Caki2 (cell line): Measurements from ENCODE around the gene GRIK2. TPM values are rescaled to one million over a fixed set of nuclear protein-coding genes. Genes with fewer than 3 reads are reported as not detected.
A peak's percentile ranks its signal among the peaks of the same experiment; 100 is the strongest.

Source experiments
- DNase-seq: peaks from one replicate; pipeline ENCODE4 v3.0.0-alpha.2; 2015; ENCODE audit warnings: low read depth
- in situ Hi-C: cut with HindIII; loops from 2 replicates; pipeline ENCODE4 v1.10.0; 2016; ENCODE audit warnings: low sequenced_read_pairs, low pct_unique_long_range_greater_than_20kb, mixed read lengths
- total RNA-seq: library from RNA; depleted of rRNA; stranded (reverse); fragments of >200 nt; shearing (Covaris generic); gene quantifications from 2 replicates; pipeline ENCODE4 v1.2.3, GENCODE V29; 2014; ENCODE audit warnings: low replicate concordance

GRIK2 gene
- total RNA-seq, 1 experiment from 2014 or later = 0.03 TPM

GRCh38 chr6:101655109-101655508, 261.6 kb downstream of the GRIK2 start:
- no peak for DNase-seq
- in situ Hi-C loops = no loop called here

GRCh38 chr6:101662111-101662897, 268.8 kb downstream of the GRIK2 start:
- no peak for DNase-seq
- in situ Hi-C loops = no loop called here

GRCh38 chr6:101663100-101663499, 269.6 kb downstream of the GRIK2 start:
- in situ Hi-C loops = no loop called here

GRCh38 chr6:101666256-101666655, 272.7 kb downstream of the GRIK2 start:
- in situ Hi-C loops = no loop called here

More at GRCh38 chr6:101663100-101663499, 269.6 kb downstream of the GRIK2 start:
- DNase-seq = no peak

GRCh38 chr6:101668496-101669030, 275.1 kb downstream of the GRIK2 start:
- no peak for DNase-seq
- in situ Hi-C loops = no loop called here

More at GRCh38 chr6:101666256-101666655, 272.7 kb downstream of the GRIK2 start:
- peak; percentile 67 for DNase-seq

GRCh38 chr6:101676187-101676586, 282.7 kb downstream of the GRIK2 start:
- in situ Hi-C loops = no loop called here
- DNase-seq = no peak

- in situ Hi-C loops = no loop called here
- DNase-seq = no peak
Observed at GRCh38 chr6:101682937-101683336, 289.4 kb downstream of the GRIK2 start.

- in situ Hi-C loops = no loop called here
- no peak for DNase-seq
Observed at GRCh38 chr6:101683884-101684283, 290.4 kb downstream of the GRIK2 start.

- DNase-seq = no peak
- in situ Hi-C loops = no loop called here
Observed at GRCh38 chr6:101686653-101687052, 293.1 kb downstream of the GRIK2 start.

GRCh38 chr6:101689156-101689555, 295.6 kb downstream of the GRIK2 start:
- DNase-seq = no peak
- in situ Hi-C loops = no loop called here

GRCh38 chr6:101689695-101690094, 296.2 kb downstream of the GRIK2 start:
- no peak for DNase-seq
- in situ Hi-C loops = no loop called here

- no peak for DNase-seq
- in situ Hi-C loops = no loop called here
Observed at GRCh38 chr6:101700655-101701054, 307.1 kb downstream of the GRIK2 start.

- DNase-seq = no peak
- in situ Hi-C loops = no loop called here
Observed at GRCh38 chr6:101703311-101703710, 309.8 kb downstream of the GRIK2 start.

- in situ Hi-C loops = no loop called here
- DNase-seq = no peak
Observed at GRCh38 chr6:101705866-101706265, 312.4 kb downstream of the GRIK2 start.

- in situ Hi-C loops = no loop called here
- no peak for DNase-seq
Observed at GRCh38 chr6:101706576-101706975, 313.1 kb downstream of the GRIK2 start.

GRCh38 chr6:101711518-101711917, 318.0 kb downstream of the GRIK2 start:
- in situ Hi-C loops = no loop called here

GRCh38 chr6:101716387-101716786, 322.9 kb downstream of the GRIK2 start:
- in situ Hi-C loops = no loop called here

More at GRCh38 chr6:101711518-101711917, 318.0 kb downstream of the GRIK2 start:
- no peak for DNase-seq

GRCh38 chr6:101716810-101717209, 323.3 kb downstream of the GRIK2 start:
- DNase-seq = no peak
- in situ Hi-C loops = no loop called here

More at GRCh38 chr6:101716387-101716786, 322.9 kb downstream of the GRIK2 start:
- DNase-seq = no peak

GRCh38 chr6:101719521-101719920, 326.0 kb downstream of the GRIK2 start:
- in situ Hi-C loops = no loop called here
- no peak for DNase-seq

GRCh38 chr6:101722471-101722870, 329.0 kb downstream of the GRIK2 start:
- no peak for DNase-seq
- in situ Hi-C loops = no loop called here
